ENCODE data around the gene INTS14. TPM values are rescaled to one million over a fixed set of nuclear protein-coding genes. Genes with fewer than 3 reads are reported as not detected.
A peak's percentile ranks its signal among the peaks of the same experiment; 100 is the strongest.

The INTS14 gene
- total RNA-seq, 2 donors from 2014 or later = 33.4 to 37.7 TPM

DNA sequence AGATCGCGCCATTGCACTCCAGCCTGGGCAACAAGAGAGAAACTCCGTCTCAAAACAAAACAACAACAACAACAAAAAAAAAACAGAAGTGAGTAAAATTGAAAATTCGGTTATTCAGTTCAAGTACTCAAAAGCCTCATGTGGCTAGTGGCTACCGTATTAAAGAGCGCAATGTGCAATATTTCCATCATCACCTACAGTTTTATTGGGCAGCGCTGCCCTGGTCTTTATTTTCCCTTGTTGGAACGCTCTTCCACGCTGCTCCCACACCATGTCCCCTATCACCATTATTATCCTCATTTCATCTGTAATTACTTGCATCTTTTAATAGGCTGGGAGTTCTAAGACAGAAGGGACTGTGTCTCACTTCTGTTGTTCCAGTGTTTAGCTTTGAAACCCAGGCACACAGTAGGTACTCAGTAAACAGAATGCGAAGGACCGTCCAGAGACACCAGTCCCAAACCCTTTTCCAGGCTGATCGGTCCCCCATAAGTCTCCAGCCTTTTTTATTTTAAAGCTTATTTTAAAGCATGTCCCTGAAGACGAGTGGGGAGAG, 81.1 kb downstream of the INTS14 start:
- TF ChIP-seq, protein P1, sequence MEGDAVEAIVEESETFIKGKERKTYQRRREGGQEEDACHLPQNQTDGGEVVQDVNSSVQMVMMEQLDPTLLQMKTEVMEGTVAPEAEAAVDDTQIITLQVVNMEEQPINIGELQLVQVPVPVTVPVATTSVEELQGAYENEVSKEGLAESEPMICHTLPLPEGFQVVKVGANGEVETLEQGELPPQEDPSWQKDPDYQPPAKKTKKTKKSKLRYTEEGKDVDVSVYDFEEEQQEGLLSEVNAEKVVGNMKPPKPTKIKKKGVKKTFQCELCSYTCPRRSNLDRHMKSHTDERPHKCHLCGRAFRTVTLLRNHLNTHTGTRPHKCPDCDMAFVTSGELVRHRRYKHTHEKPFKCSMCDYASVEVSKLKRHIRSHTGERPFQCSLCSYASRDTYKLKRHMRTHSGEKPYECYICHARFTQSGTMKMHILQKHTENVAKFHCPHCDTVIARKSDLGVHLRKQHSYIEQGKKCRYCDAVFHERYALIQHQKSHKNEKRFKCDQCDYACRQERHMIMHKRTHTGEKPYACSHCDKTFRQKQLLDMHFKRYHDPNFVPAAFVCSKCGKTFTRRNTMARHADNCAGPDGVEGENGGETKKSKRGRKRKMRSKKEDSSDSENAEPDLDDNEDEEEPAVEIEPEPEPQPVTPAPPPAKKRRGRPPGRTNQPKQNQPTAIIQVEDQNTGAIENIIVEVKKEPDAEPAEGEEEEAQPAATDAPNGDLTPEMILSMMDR (conservative IDR thresholded peaks at IDR 0.05) = no peak
- Histone ChIP-seq H3K4me3 (ENCODE audit: low read length) (peak overlapping the region; percentile 71), H3K9me3 (ENCODE audit: control insufficient read depth, low read length) (no peaks in the 10 kb centered on the region), H3K4me1 (ENCODE audit: control insufficient read depth, insufficient read depth, low read length) (no peaks in the 10 kb centered on the region), H3K9ac (ENCODE audit: extremely low read depth, low read length, poor library complexity, severe bottlenecking) (peak overlapping the region; percentile 89), H3K27ac (ENCODE audit: low read depth, low read length) (no peak overlapping the region), H3K36me3 (ENCODE audit: control insufficient read depth, insufficient read depth, low read length) (peaks cover 7% of the 10 kb centered on the region), H3K27me3 (ENCODE audit: control insufficient read depth, insufficient read depth, low read length, poor library complexity, severe bottlenecking) (peaks cover 4% of the 10 kb centered on the region)
- Mint-ChIP-seq H3K36me3 (ENCODE audit: low read depth) (peaks cover 8% of the 10 kb centered on the region), H3K4me3 (peak overlapping the region; percentile 72), H3K27me3 (ENCODE audit: insufficient read depth) (no peaks in the 10 kb centered on the region), H3K9me3 (no peaks in the 10 kb centered on the region), H3K4me1 (peaks cover 41% of the 10 kb centered on the region), H3K27ac (peak overlapping the region; percentile 22)
- DNase-seq = no peak
- 67 to 82% methylated on average over 6 to 13 of the region's 13 CpGs for WGBS, 2 experiments (ENCODE audit: insufficient coverage in 1 of 2, insufficient read length in 1 of 2)

Other genes with a start within 250 kb of the INTS14 start
- 10 to 100 TPM in 1 of 2 donors, 1 to 10 TPM in 1; 7.9 to 13.5 TPM for gene IGDCC3, start 233.1 kb downstream of the INTS14 start, total RNA-seq
- 10 to 100 TPM; 23.0 to 23.5 TPM for gene IGDCC4, start 188.2 kb downstream of the INTS14 start, total RNA-seq
- 10 to 100 TPM; 31.8 to 34.9 TPM for gene DPP8, start 93.4 kb downstream of the INTS14 start, total RNA-seq
- gene HACD3, start 80.7 kb downstream of the INTS14 start, total RNA-seq = 100 to 1,000 TPM; 129 to 201 TPM
- 10 to 100 TPM; 12.0 to 14.2 TPM for gene SLC24A1, start 10.8 kb upstream of the INTS14 start, total RNA-seq
- 1 to 10 TPM; 7.3 to 9.8 TPM for gene DENND4A, start 181.2 kb upstream of the INTS14 start, total RNA-seq

Data from endodermal cell (in vitro differentiated cells).